Neural progenitor cell (in vitro differentiated cells): ENCODE measurements around the gene MSRB1.

Experiments
- CTCF ChIP-seq: fragments of 200-600 bp; sonication (generic); IDR thresholded peaks from 2 replicates; pipeline ENCODE4 v1.5.1; 2017; ENCODE audit warnings: antibody characterized with exemption, mild to moderate bottlenecking
- EZH2 ChIP-seq: fragments of 200-600 bp; sonication (generic); IDR thresholded peaks from 2 replicates; pipeline ENCODE4 v1.6.1; 2017; ENCODE audit warnings: antibody characterized with exemption, mild to moderate bottlenecking, moderate library complexity

GRCh38 chr16:1920727-1921171 is 22.2 kb downstream of the MSRB1 start:
- no peak for TF ChIP-seq CTCF
- no peak for TF ChIP-seq EZH2
